ENCODE results near the gene MCF2L2. TPM values are rescaled to one million over a fixed set of nuclear protein-coding genes. Genes with fewer than 3 reads are reported as not detected.

Gene MCF2L2
- total and polyA plus RNA-seq, 2 experiments from 2014 or later = 6.7 to 14.6 TPM

GRCh38 chr3:183217548-183218332, 210.7 kb downstream of the MCF2L2 start:
- no peak for TF ChIP-seq CTCF (conservative IDR thresholded peaks at IDR 0.05; ENCODE audit: low read depth in 2 of 2)
- no peak for TF ChIP-seq EZH2 (IDR thresholded peaks at IDR 0.05; ENCODE audit: low read depth, unreplicated experiment)
- no peak for TF ChIP-seq EZH2phosphoT487 (IDR thresholded peaks at IDR 0.05; ENCODE audit: unreplicated experiment)
- no peak for TF ChIP-seq ZNF462 (CRISPR knock-in tag; IDR thresholded peaks at IDR 0.05)
- no peak for TF ChIP-seq JUNB (IDR thresholded peaks at IDR 0.05; ENCODE audit: unreplicated experiment)
- TF ChIP-seq NANOG (IDR thresholded peaks at IDR 0.05; ENCODE audit: borderline replicate concordance) = no peak
- TF ChIP-seq, protein P1, sequence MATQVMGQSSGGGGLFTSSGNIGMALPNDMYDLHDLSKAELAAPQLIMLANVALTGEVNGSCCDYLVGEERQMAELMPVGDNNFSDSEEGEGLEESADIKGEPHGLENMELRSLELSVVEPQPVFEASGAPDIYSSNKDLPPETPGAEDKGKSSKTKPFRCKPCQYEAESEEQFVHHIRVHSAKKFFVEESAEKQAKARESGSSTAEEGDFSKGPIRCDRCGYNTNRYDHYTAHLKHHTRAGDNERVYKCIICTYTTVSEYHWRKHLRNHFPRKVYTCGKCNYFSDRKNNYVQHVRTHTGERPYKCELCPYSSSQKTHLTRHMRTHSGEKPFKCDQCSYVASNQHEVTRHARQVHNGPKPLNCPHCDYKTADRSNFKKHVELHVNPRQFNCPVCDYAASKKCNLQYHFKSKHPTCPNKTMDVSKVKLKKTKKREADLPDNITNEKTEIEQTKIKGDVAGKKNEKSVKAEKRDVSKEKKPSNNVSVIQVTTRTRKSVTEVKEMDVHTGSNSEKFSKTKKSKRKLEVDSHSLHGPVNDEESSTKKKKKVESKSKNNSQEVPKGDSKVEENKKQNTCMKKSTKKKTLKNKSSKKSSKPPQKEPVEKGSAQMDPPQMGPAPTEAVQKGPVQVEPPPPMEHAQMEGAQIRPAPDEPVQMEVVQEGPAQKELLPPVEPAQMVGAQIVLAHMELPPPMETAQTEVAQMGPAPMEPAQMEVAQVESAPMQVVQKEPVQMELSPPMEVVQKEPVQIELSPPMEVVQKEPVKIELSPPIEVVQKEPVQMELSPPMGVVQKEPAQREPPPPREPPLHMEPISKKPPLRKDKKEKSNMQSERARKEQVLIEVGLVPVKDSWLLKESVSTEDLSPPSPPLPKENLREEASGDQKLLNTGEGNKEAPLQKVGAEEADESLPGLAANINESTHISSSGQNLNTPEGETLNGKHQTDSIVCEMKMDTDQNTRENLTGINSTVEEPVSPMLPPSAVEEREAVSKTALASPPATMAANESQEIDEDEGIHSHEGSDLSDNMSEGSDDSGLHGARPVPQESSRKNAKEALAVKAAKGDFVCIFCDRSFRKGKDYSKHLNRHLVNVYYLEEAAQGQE (IDR thresholded peaks at IDR 0.05; ENCODE audit: unreplicated experiment) = no peak
- no peak for TF ChIP-seq ZNF331 (CRISPR knock-in tag; IDR thresholded peaks at IDR 0.05; ENCODE audit: low read depth)
- TF ChIP-seq CREB1 (CRISPR knock-in tag; IDR thresholded peaks at IDR 0.05; ENCODE audit: low read depth) = no peak
- no peak for TF ChIP-seq STAT1 (IDR thresholded peaks at IDR 0.05; ENCODE audit: unreplicated experiment)
- no peak for TF ChIP-seq ZNF114 (CRISPR knock-in tag; IDR thresholded peaks at IDR 0.05)
- no peak for TF ChIP-seq ETS1 (IDR thresholded peaks at IDR 0.05)
- H3K27me3 Mint-ChIP-seq (ENCODE audit: insufficient read depth, low read depth, poor library complexity) = no peaks in the 10 kb centered on the region
- Histone ChIP-seq H3K4me1 (ENCODE audit: insufficient read depth) (no peaks in the 10 kb centered on the region), H3F3A (replicated peaks; ENCODE audit: low read depth) (no peaks in the 10 kb centered on the region), H3K27me3 (ENCODE audit: insufficient read depth) (no peaks in the 10 kb centered on the region), H3K4me2 (no peak overlapping the region), H2AFZ (no peak overlapping the region), H3K79me2 (replicated peaks; ENCODE audit: insufficient read depth) (no peaks in the 10 kb centered on the region), H4K20me1 (replicated peaks; ENCODE audit: insufficient read depth) (no peaks in the 10 kb centered on the region), H3K4me3 (no peak overlapping the region), H3K27ac (ENCODE audit: low read depth) (no peak overlapping the region), H3K36me3 (ENCODE audit: insufficient read depth) (no peaks in the 10 kb centered on the region), H3K9me2 (ENCODE audit: insufficient read depth) (no peaks in the 10 kb centered on the region)
- H3K27ac Mint-ChIP-seq = no peak overlapping the region
- H3K9me3 Mint-ChIP-seq = no peaks in the 10 kb centered on the region
- no peak overlapping the region for H3K4me3 Mint-ChIP-seq
- DNase-seq (ENCODE audit: low spot score) = no peak
- H3K36me3 Mint-ChIP-seq (ENCODE audit: low read depth) = no peaks in the 10 kb centered on the region
- H3K4me1 Mint-ChIP-seq = peaks cover 4% of the 10 kb centered on the region; the same call in 2 of the 3 replicates
- no peak for ATAC-seq

All from GM23338 (cell line).